Measurements from ENCODE around the gene PIR. TPM values are rescaled to one million over a fixed set of nuclear protein-coding genes. Genes with fewer than 3 reads are reported as not detected.

The PIR gene
- total and polyA plus RNA-seq, 2 donors (not counting 3 experiments of a cell fraction or from before 2014, with no cell fraction given), result 89.0 to 108 TPM

GRCh38 chrX:15384304-15384703 lies 108.8 kb downstream of the PIR start, which contains the start of gene VEGFD:
Gene VEGFD, minus strand, starts transcription at chrX:15384413. Its CDS starts 467 bp downstream, at chrX:15383946.
- Histone ChIP-seq H3K36me3 (ENCODE audit: control insufficient read depth in 2 of 2, extremely low read depth in 1 of 2, insufficient read depth in 2 of 2, low read length in 2 of 2) (no peaks in the 10 kb centered on the region), H3K9me3 (replicated peaks; ENCODE audit: control insufficient read depth, insufficient read depth, low read length) (no peaks in the 10 kb centered on the region), H3K27ac (ENCODE audit: insufficient read depth, low read depth, low read length) (no peak within 1 kb of the TSS), H4K20me1 (replicated peaks; ENCODE audit: control insufficient read depth, extremely low read depth, insufficient read depth, low read length) (no peaks in the 10 kb centered on the region), H3K27me3 (ENCODE audit: control insufficient read depth in 2 of 2, insufficient read depth in 2 of 2, low read length in 2 of 2) (no peaks in the 10 kb centered on the region), H3K79me2 (ENCODE audit: control insufficient read depth, insufficient read depth, low read length) (no peaks in the 10 kb centered on the region), H3K4me1 (ENCODE audit: control insufficient read depth, extremely low read depth, insufficient read depth, low read length) (peaks cover under 1% of the 10 kb centered on the region), H2AFZ (ENCODE audit: low read depth, low read length) (no peak within 1 kb of the TSS), H3K9me1 (replicated peaks; ENCODE audit: control insufficient read depth, extremely low read depth, insufficient read depth, low read length) (no peaks in the 10 kb centered on the region), H3K4me3 (replicated peaks in 1 of 3; ENCODE audit: insufficient read depth in 1 of 3, low read depth in 1 of 3, low read length in 3 of 3) (no peak within 1 kb of the TSS), H3K9ac (replicated peaks; ENCODE audit: extremely low read depth, insufficient read depth, low read length) (no peak within 1 kb of the TSS), H3K4me2 (ENCODE audit: insufficient read depth, low read length) (no peak within 1 kb of the TSS)
- intact Hi-C loops (cut with micrococcal nuclease) (no loop called here), dilution Hi-C loops (cut with MboI; ENCODE audit: extremely low pct_ligation_motif_present, low sequenced_read_pairs) (no loop called here)
- no TSS peak for BruUV-seq (replicated peaks)
- ChIA-PET POLR2A (no interaction called here), CTCF (no interaction called here)
- no peak for TF ChIP-seq MYC (IDR thresholded peaks at IDR 0.05; ENCODE audit: low read depth, low read length)
- TF ChIP-seq JUN (IDR thresholded peaks at IDR 0.05; ENCODE audit: borderline replicate concordance, insufficient read depth, insufficient read length, low read depth), result no peak
- DNase-seq (ENCODE audit: low read depth, low spot score), result no peak
- FAIRE-seq, result no peak

GRCh38 chrX:15382813-15383212 lies 110.3 kb downstream of the PIR start:
- no peak overlapping the region for H3K4me3 ChIP-seq (replicated peaks in 1 of 3; ENCODE audit: insufficient read depth in 1 of 3, low read depth in 1 of 3, low read length in 3 of 3)

More at GRCh38 chrX:15382813-15383212, 110.3 kb downstream of the PIR start:
- Histone ChIP-seq H3K27ac (ENCODE audit: insufficient read depth, low read depth, low read length) (no peak overlapping the region), H3K79me2 (ENCODE audit: control insufficient read depth, insufficient read depth, low read length) (no peaks in the 10 kb centered on the region), H4K20me1 (replicated peaks; ENCODE audit: control insufficient read depth, extremely low read depth, insufficient read depth, low read length) (no peaks in the 10 kb centered on the region), H3K9ac (replicated peaks; ENCODE audit: extremely low read depth, insufficient read depth, low read length) (no peak overlapping the region), H3K4me1 (ENCODE audit: control insufficient read depth, extremely low read depth, insufficient read depth, low read length) (peaks cover 4% of the 10 kb centered on the region), H2AFZ (ENCODE audit: low read depth, low read length) (no peak overlapping the region), H3K9me1 (replicated peaks; ENCODE audit: control insufficient read depth, extremely low read depth, insufficient read depth, low read length) (no peaks in the 10 kb centered on the region), H3K27me3 (ENCODE audit: control insufficient read depth in 2 of 2, insufficient read depth in 2 of 2, low read length in 2 of 2) (no peaks in the 10 kb centered on the region), H3K36me3 (ENCODE audit: control insufficient read depth in 2 of 2, extremely low read depth in 1 of 2, insufficient read depth in 2 of 2, low read length in 2 of 2) (no peaks in the 10 kb centered on the region), H3K9me3 (replicated peaks; ENCODE audit: control insufficient read depth, insufficient read depth, low read length) (no peaks in the 10 kb centered on the region), H3K4me2 (ENCODE audit: insufficient read depth, low read length) (no peak overlapping the region)
- no TSS peak for BruUV-seq (replicated peaks)
- POLR2A ChIA-PET, result no interaction called here
- TF ChIP-seq POLR2AphosphoS5 (IDR thresholded peaks at IDR 0.05; ENCODE audit: insufficient read depth, low read depth, low read length), result no peak
- no peak for TF ChIP-seq POLR2A (IDR thresholded peaks at IDR 0.05; ENCODE audit: low read depth, low read length)
- TF ChIP-seq MYC (IDR thresholded peaks at IDR 0.05; ENCODE audit: low read depth, low read length), result no peak
- TF ChIP-seq CTCF (IDR thresholded peaks at IDR 0.05; ENCODE audit: extremely low read depth in 1 of 2, insufficient read depth in 1 of 2, low read depth in 1 of 2, low read length in 2 of 2), result no peak
- no peak for TF ChIP-seq GATA2 (IDR thresholded peaks at IDR 0.05; ENCODE audit: insufficient read depth, insufficient read length, low read depth, low read length)
- TF ChIP-seq EZH2 (IDR thresholded peaks at IDR 0.05; ENCODE audit: borderline replicate concordance, low read depth, low read length, severe bottlenecking), result no peak
- TF ChIP-seq FOS (IDR thresholded peaks at IDR 0.05; ENCODE audit: borderline replicate concordance, insufficient read depth, low read length), result no peak
- TF ChIP-seq JUN (IDR thresholded peaks at IDR 0.05; ENCODE audit: borderline replicate concordance, insufficient read depth, insufficient read length, low read depth), result no peak
- no peak for TF ChIP-seq MAX (IDR thresholded peaks at IDR 0.05; ENCODE audit: insufficient read depth, insufficient read length)
- CTCF ChIA-PET, result no interaction called here
- DNase-seq (ENCODE audit: low read depth, low spot score) (no peak), FAIRE-seq (no peak)
- intact Hi-C loops (cut with micrococcal nuclease), result no loop called here
- dilution Hi-C loops (cut with MboI; ENCODE audit: extremely low pct_ligation_motif_present, low sequenced_read_pairs), result no loop called here
